IMR-90 (cell line): ENCODE data around the gene SLC6A12. TPM values are rescaled to one million over a fixed set of nuclear protein-coding genes. Genes with fewer than 3 reads are reported as not detected.

ENCODE experiments used
- ATAC-seq: fragments of 200-7000 bp; cut with Tn5 transposase; 2 replicates; pipeline ENCODE4 v1.9.1; 2020; ENCODE audit warnings: low read depth, mild to moderate bottlenecking, moderate library complexity
- BruUV-seq: library from RNA; stranded (reverse); fragments of 400-500 nt; replicated peaks from 2 replicates; lab custom pipeline; 2021; lab: Mats Ljungman, UMichigan
- CTCF ChIA-PET: fragments of 300-600 bp; formaldehyde crosslinking; extraction: SDS; loops from one replicate; lab custom pipeline; 2021; ENCODE audit warnings: antibody characterized with exemption; lab: Yijun Ruan, JAX
- POLR2A ChIA-PET: fragments of 300-600 bp; sonication (Branson Sonifier 250); formaldehyde crosslinking; loops from one replicate; lab custom pipeline; 2022; ENCODE audit warnings: antibody characterized with exemption; ENCODE audit not compliant: unreplicated experiment; lab: Charles Lee
- DNase-seq: peaks from one replicate; pipeline ENCODE4 v3.0.0; 2013
- H2AFZ ChIP-seq: replicated peaks from 2 replicates; pipeline ENCODE3; 2013; ENCODE audit warnings: low read length, mild to moderate bottlenecking; ENCODE audit not compliant: poor library complexity
- H2AK5ac ChIP-seq: 2 replicates; pipeline ENCODE4 v1.6.1; 2013; ENCODE audit warnings: low read depth, low read length, inconsistent platforms
- H2AK9ac ChIP-seq: replicated peaks from 2 replicates; pipeline ENCODE3; 2013; ENCODE audit warnings: mild to moderate bottlenecking, low read depth, low read length, moderate library complexity; ENCODE audit not compliant: poor library complexity
- H2BK120ac ChIP-seq: 2 replicates; pipeline ENCODE4 v1.6.1; 2013; ENCODE audit warnings: low read depth, low read length, inconsistent platforms
- H2BK15ac ChIP-seq: 3 replicates; pipeline ENCODE4 v1.6.1; 2013; ENCODE audit warnings: low read depth, low read length, inconsistent platforms
- H2BK20ac ChIP-seq: 2 replicates; pipeline ENCODE4 v1.6.1; 2013; ENCODE audit warnings: low read depth, mild to moderate bottlenecking, inconsistent platforms, low read length, moderate library complexity
- H2BK5ac ChIP-seq: 2 replicates; pipeline ENCODE4 v1.6.1; 2013; ENCODE audit warnings: mild to moderate bottlenecking, low read depth, low read length, inconsistent platforms; ENCODE audit not compliant: poor library complexity, severe bottlenecking
- H3K14ac ChIP-seq: replicated peaks from 2 replicates; pipeline ENCODE4 v1.6.1; 2013; ENCODE audit warnings: low read depth, low read length, inconsistent platforms
- H3K18ac ChIP-seq: 2 replicates; pipeline ENCODE4 v1.6.1; 2013; ENCODE audit warnings: low read depth, low read length, control low read depth
- H3K23ac ChIP-seq: 2 replicates; pipeline ENCODE4 v1.6.1; 2013; ENCODE audit warnings: low read depth, low read length, inconsistent platforms
- H3K27ac ChIP-seq: 2 replicates; pipeline ENCODE4 v1.5.1; 2013; ENCODE audit warnings: mild to moderate bottlenecking, control low read depth, low read length; ENCODE audit not compliant: insufficient read depth
- H3K27me3 ChIP-seq: 2 replicates; pipeline ENCODE4 v1.6.1; 2013; ENCODE audit warnings: low read length; ENCODE audit not compliant: control insufficient read depth, insufficient read depth
- H3K36me3 ChIP-seq: 2 replicates; pipeline ENCODE4 v1.6.1; 2013; ENCODE audit warnings: low read length, mixed read lengths; ENCODE audit not compliant: control insufficient read depth, insufficient read depth
- H3K4ac ChIP-seq: 2 replicates; pipeline ENCODE4 v1.6.1; 2013; ENCODE audit warnings: low read depth, low read length, inconsistent platforms
- H3K4me1 ChIP-seq: 2 replicates; pipeline ENCODE4 v1.6.1; 2013; ENCODE audit warnings: low read length, mixed read lengths; ENCODE audit not compliant: control insufficient read depth, insufficient read depth
- H3K4me2 ChIP-seq: 2 replicates; pipeline ENCODE4 v1.6.1; 2013; ENCODE audit warnings: low read depth, mild to moderate bottlenecking, control low read depth, low read length, moderate library complexity
- H3K4me3 ChIP-seq: 2 replicates; pipeline ENCODE4 v1.5.1; 2013; ENCODE audit warnings: low read depth, mild to moderate bottlenecking, control low read depth, low read length, moderate library complexity; ENCODE audit not compliant: insufficient read depth
- H3K56ac ChIP-seq: 2 replicates; pipeline ENCODE4 v1.6.1; 2013; ENCODE audit warnings: low read length, inconsistent platforms; ENCODE audit not compliant: insufficient read depth; ENCODE audit errors: extremely low read depth
- H3K79me1 ChIP-seq, 2 experiments: 2 replicates each; pipeline ENCODE4 v1.6.1; 2013; ENCODE audit warnings: low read length in 2 of 2, inconsistent platforms in 1 of 2, low read depth in 1 of 2
- H3K9ac ChIP-seq: 2 replicates; pipeline ENCODE4 v1.6.1; 2013; ENCODE audit warnings: low read depth, low read length, control low read depth
- H3K9me1 ChIP-seq: 2 replicates; pipeline ENCODE4 v1.6.1; 2013; ENCODE audit warnings: low read length, inconsistent platforms; ENCODE audit not compliant: insufficient read depth
- H3K9me3 ChIP-seq: 2 replicates; pipeline ENCODE4 v1.6.1; 2013; ENCODE audit warnings: low read length; ENCODE audit not compliant: control insufficient read depth, insufficient read depth
- H4K20me1 ChIP-seq: 2 replicates; pipeline ENCODE4 v1.6.1; 2013; ENCODE audit warnings: low read length, inconsistent platforms; ENCODE audit not compliant: insufficient read depth
- H4K5ac ChIP-seq: 2 replicates; pipeline ENCODE4 v1.6.1; 2013; ENCODE audit warnings: mild to moderate bottlenecking, low read depth, low read length, control low read depth
- H4K8ac ChIP-seq, 2 experiments: 2 replicates each; pipeline ENCODE4 v1.6.1; 2013; ENCODE audit warnings: low read depth in 2 of 2, low read length in 2 of 2, control low read depth in 1 of 2, inconsistent platforms in 1 of 2
- H4K91ac ChIP-seq: 2 replicates; pipeline ENCODE4 v1.6.1; 2013; ENCODE audit warnings: low read depth, low read length, inconsistent platforms; ENCODE audit not compliant: insufficient read depth
- CEBPB ChIP-seq: IDR thresholded peaks from 2 replicates; pipeline ENCODE4 v1.6.1; 2012; ENCODE audit warnings: low read depth, low read length, improper control_type of control experiment
- CHD1 ChIP-seq: IDR thresholded peaks from 2 replicates; pipeline ENCODE4 v1.6.1; 2012; ENCODE audit warnings: low read depth, low read length, improper control_type of control experiment
- CTCF ChIP-seq: conservative IDR thresholded peaks from 2 replicates; pipeline ENCODE4 v1.5.1; 2012; ENCODE audit warnings: mild to moderate bottlenecking, low read depth, low read length, improper control_type of control experiment
- MAFK ChIP-seq: IDR thresholded peaks from 2 replicates; pipeline ENCODE4 v1.6.1; 2012; ENCODE audit warnings: low read depth, low read length, improper control_type of control experiment
- MAZ ChIP-seq: IDR thresholded peaks from 2 replicates; pipeline ENCODE4 v1.6.1; 2012; ENCODE audit warnings: low read depth, mild to moderate bottlenecking, low read length, improper control_type of control experiment, moderate library complexity, borderline replicate concordance
- MXI1 ChIP-seq: IDR thresholded peaks from 2 replicates; pipeline ENCODE4 v1.6.1; 2012; ENCODE audit warnings: low read depth, mild to moderate bottlenecking, low read length, moderate library complexity, borderline replicate concordance
- NFE2L2 ChIP-seq: fragments of 150-350 bp; IDR thresholded peaks from 2 replicates; pipeline ENCODE4 v1.6.1; 2016; ENCODE audit warnings: low read depth, mild to moderate bottlenecking, low read length
- POLR2A ChIP-seq: IDR thresholded peaks from 2 replicates; pipeline ENCODE4 v1.6.1; 2012; ENCODE audit warnings: mild to moderate bottlenecking, low read depth, low read length
- RAD21 ChIP-seq: IDR thresholded peaks from 2 replicates; pipeline ENCODE4 v1.6.1; 2012; ENCODE audit warnings: low read length, improper control_type of control experiment
- WGBS, 2 experiments: methylation state at CpG; one replicate each; pipeline versions ENCODE4 v1.1.5 to v1.1.7; 2013; ENCODE audit warnings: missing lambda C conversion rate in 2 of 2; ENCODE audit not compliant: insufficient read length in 1 of 2; ENCODE audit errors: extremely low coverage in 2 of 2; 5-methylcytosine and 5-hydroxymethylcytosine counted together
- dilution Hi-C: fragments of 300-500 bp; cut with HindIII; formaldehyde crosslinking; loops from one replicate; pipeline ENCODE4 v1.14.3; 2018; ENCODE audit warnings: low sequenced_read_pairs; ENCODE audit not compliant: unreplicated experiment
- in situ Hi-C: fragments of 300-500 bp; cut with MboI; formaldehyde crosslinking; loops from 3 replicates; pipeline ENCODE4 v1.14.3; 2019; ENCODE audit warnings: low sequenced_read_pairs, inconsistent platforms, mixed read lengths
- intact Hi-C: fragments of 100-400 bp; cut with micrococcal nuclease; formaldehyde crosslinking; loops from 2 replicates; pipeline ENCODE4 v1.10.0; 2022
- polyA plus RNA-seq, 3 experiments: library from polyadenylated mRNA; depleted of rRNA; stranded (reverse); fragments of >200 nt; gene quantifications; 2 replicates each; pipeline ENCODE4 v1.2.3, GENCODE V29; 2012; ENCODE audit warnings: low replicate concordance in 1 of 3
- total RNA-seq: library from RNA; depleted of rRNA; stranded (reverse); fragments of >200 nt; gene quantifications from 2 replicates; pipeline ENCODE4 v1.2.3, GENCODE V29; 2012

The SLC6A12 gene
- total and polyA plus RNA-seq, 2 of the 4 experiments (the other 2 are of a cell fraction) = not detected

DNA sequence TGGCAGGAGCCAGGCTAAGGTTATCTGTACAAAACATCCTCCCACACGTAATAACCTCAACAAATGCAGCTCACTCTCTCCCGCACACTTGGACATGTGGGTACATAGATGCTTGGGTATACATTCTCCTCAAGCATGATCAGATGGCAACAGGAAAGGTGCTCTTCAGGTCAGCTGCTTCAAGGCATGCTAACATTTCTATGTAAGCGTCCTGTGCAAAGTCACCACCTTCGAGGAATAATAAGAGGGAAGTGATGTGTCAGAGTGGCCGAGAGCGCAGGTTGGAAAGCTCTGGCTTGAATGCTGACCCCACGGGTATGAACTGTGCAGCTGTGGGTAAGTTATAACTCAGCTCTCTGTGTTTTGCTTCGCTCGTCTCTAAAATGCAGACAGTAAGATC lies 24.2 kb upstream of the SLC6A12 start:
- no peak overlapping the region for H2BK15ac ChIP-seq
- H2BK120ac ChIP-seq = no peak overlapping the region
- DNase-seq (no peak), ATAC-seq (no peak)
- no peak overlapping the region for H3K4ac ChIP-seq
- H2AK9ac ChIP-seq = no peak overlapping the region
- H2BK5ac ChIP-seq = no peak overlapping the region
- H3K4me1 ChIP-seq = no peaks in the 10 kb centered on the region
- in situ Hi-C loops (no loop called here), dilution Hi-C loops (no loop called here), intact Hi-C loops (no loop called here)
- peaks cover 21% of the 10 kb centered on the region for H3K27me3 ChIP-seq
- H4K8ac ChIP-seq = no peak overlapping the region
- no peak overlapping the region for H4K91ac ChIP-seq
- no peak overlapping the region for H3K4me3 ChIP-seq
- ChIA-PET POLR2A (no interaction called here), CTCF (no interaction called here)
- H3K9ac ChIP-seq = no peak overlapping the region
- H3K18ac ChIP-seq = no peak overlapping the region
- BruUV-seq = no TSS peak
- TF ChIP-seq MXI1 (no peak), MAFK (no peak), MAZ (no peak), POLR2A (no peak), CEBPB (no peak), CTCF (no peak), NFE2L2 (no peak), CHD1 (no peak), RAD21 (no peak)
- peaks cover 20% of the 10 kb centered on the region for H3K9me3 ChIP-seq
- H3K36me3 ChIP-seq = no peaks in the 10 kb centered on the region
- H3K56ac ChIP-seq = no peak overlapping the region
- H3K4me2 ChIP-seq = no peak overlapping the region
- 68% methylated on average over 5 of the region's 9 CpGs; no CpG with 5 or more reads in 1 of the 2 experiments for WGBS, 2 experiments
- no peaks in the 10 kb centered on the region for H3K79me1 ChIP-seq
- no peak overlapping the region for H2BK20ac ChIP-seq
- H2AK5ac ChIP-seq = no peak overlapping the region
- H3K23ac ChIP-seq = no peak overlapping the region
- H4K20me1 ChIP-seq = no peaks in the 10 kb centered on the region
- H4K5ac ChIP-seq = no peak overlapping the region
- no peaks in the 10 kb centered on the region for H3K9me1 ChIP-seq
- H3K14ac ChIP-seq = no peak overlapping the region
- no peak overlapping the region for H3K27ac ChIP-seq
- no peak overlapping the region for H2AFZ ChIP-seq
